SK-N-SH (cell line): ENCODE measurements around the gene CHI3L2. TPM values are rescaled to one million over a fixed set of nuclear protein-coding genes. Genes with fewer than 3 reads are reported as not detected.
A peak's percentile ranks its signal among the peaks of the same experiment; 100 is the strongest.

ENCODE experiments used
- CTCF ChIA-PET: fragments of 300-600, 350-600 bp; formaldehyde crosslinking; extraction: SDS; loops from one replicate; lab custom pipeline; 2021; lab: Yijun Ruan, JAX
- POLR2A ChIA-PET: fragments of 350-600 bp; sonication (Branson Sonifier 250); formaldehyde crosslinking; extraction: SDS; loops from one replicate; lab custom pipeline; 2020; ENCODE audit warnings: antibody characterized with exemption, inconsistent platforms; lab: Yijun Ruan, JAX
- DNase-seq: peaks from one replicate; pipeline ENCODE4 v3.0.0; 2012
- H2AFZ ChIP-seq: fragments of 200-600 bp; sonication (generic); 2 replicates; pipeline ENCODE4 v1.8.1; 2016; ENCODE audit warnings: antibody characterized with exemption, mild to moderate bottlenecking, low read depth
- H3F3A ChIP-seq: fragments of 200-600 bp; sonication (generic); replicated peaks from 2 replicates; pipeline ENCODE3; 2016; ENCODE audit warnings: antibody characterized with exemption, mild to moderate bottlenecking; ENCODE audit not compliant: insufficient read depth
- H3K27ac ChIP-seq, 2 experiments: fragments of 200-500 bp in 1 of 2; fragments of 200-600 bp in 1 of 2; sonication (Bioruptor generic) in 1 of 2; sonication (generic), shearing (Covaris generic) in 1 of 2; 2 replicates each; pipeline versions ENCODE4 v1.5.1 to v1.6.1; 2014 to 2016; ENCODE audit warnings: low read depth in 2 of 2, inconsistent platforms in 1 of 2, low read length in 1 of 2, mild to moderate bottlenecking in 1 of 2, mixed read lengths in 1 of 2
- H3K27me3 ChIP-seq: fragments of 200-600 bp; sonication (generic), shearing (Covaris generic); 2 replicates; pipeline ENCODE4 v1.6.1; 2016; ENCODE audit warnings: mixed run types; ENCODE audit not compliant: insufficient read depth
- H3K36me3 ChIP-seq, 2 experiments: fragments of 200-500 bp in 1 of 2; fragments of 200-600 bp in 1 of 2; sonication (Bioruptor generic) in 1 of 2; sonication (generic) in 1 of 2; replicated peaks in 1 of 2; 2 replicates each; pipeline versions ENCODE3 to v1.5.1; 2014 to 2016; ENCODE audit warnings: low read length in 1 of 2, mild to moderate bottlenecking in 1 of 2; ENCODE audit not compliant: insufficient read depth in 2 of 2, control insufficient read depth in 1 of 2
- H3K4me1 ChIP-seq, 2 experiments: fragments of 200-500 bp in 1 of 2; fragments of 200-600 bp in 1 of 2; sonication (Bioruptor generic) in 1 of 2; sonication (generic), shearing (Covaris generic) in 1 of 2; 2 replicates each; pipeline versions ENCODE4 v1.5.1 to v1.6.1; 2014 to 2016; ENCODE audit warnings: low read depth in 1 of 2, low read length in 1 of 2, mixed run types in 1 of 2; ENCODE audit not compliant: insufficient read depth in 2 of 2, control insufficient read depth in 1 of 2
- H3K4me2 ChIP-seq: fragments of 200-600 bp; sonication (generic), shearing (Covaris generic); 2 replicates; pipeline ENCODE4 v1.6.1; 2017; ENCODE audit warnings: mixed run types
- H3K4me3 ChIP-seq, 2 experiments: fragments of 200-500 bp in 1 of 2; fragments of 200-600 bp in 1 of 2; sonication (Bioruptor generic) in 1 of 2; sonication (generic), shearing (Covaris generic) in 1 of 2; 2 replicates each; pipeline versions ENCODE4 v1.5.1 to v1.8.1; 2014 to 2016; ENCODE audit warnings: low read depth in 2 of 2, inconsistent platforms in 1 of 2, low read length in 1 of 2, mild to moderate bottlenecking in 1 of 2, mixed read lengths in 1 of 2, moderate library complexity in 1 of 2
- H3K79me2 ChIP-seq: fragments of 200-600 bp; sonication (generic); 2 replicates; pipeline ENCODE4 v1.8.1; 2017; ENCODE audit warnings: mild to moderate bottlenecking; ENCODE audit not compliant: insufficient read depth
- H3K9ac ChIP-seq: fragments of 200-600 bp; sonication (generic); 2 replicates; pipeline ENCODE4 v1.6.1; 2017; ENCODE audit warnings: mixed run types
- H3K9me2 ChIP-seq: fragments of 200-600 bp; sonication (generic); 2 replicates; pipeline ENCODE4 v1.6.1; 2017; ENCODE audit warnings: mixed run types
- H3K9me3 ChIP-seq: fragments of 200-600 bp; sonication (generic); 2 replicates; pipeline ENCODE4 v1.6.1; 2017; ENCODE audit warnings: mixed run types, mild to moderate bottlenecking, moderate library complexity
- H4K20me1 ChIP-seq: fragments of 200-600 bp; sonication (generic); 2 replicates; pipeline ENCODE4 v1.6.1; 2017; ENCODE audit warnings: mild to moderate bottlenecking, mixed run types; ENCODE audit not compliant: insufficient read depth
- EZH2phosphoT487 ChIP-seq: fragments of 200-600 bp; sonication (generic); IDR thresholded peaks from 2 replicates; pipeline ENCODE4 v1.6.1; 2017; ENCODE audit warnings: low read depth, mixed run types, mild to moderate bottlenecking, antibody characterized with exemption, moderate library complexity, borderline replicate concordance
- MAX ChIP-seq: IDR thresholded peaks from 2 replicates; pipeline ENCODE4 v1.4.0; 2012; ENCODE audit warnings: low read depth
- RCOR1 ChIP-seq: fragments of 150-350 bp; IDR thresholded peaks from 2 replicates; pipeline ENCODE4 v1.6.1; 2017; ENCODE audit warnings: antibody characterized with exemption, low read length
- ZBTB33 ChIP-seq: IDR thresholded peaks from 2 replicates; pipeline ENCODE4 v1.4.0; 2012; ENCODE audit warnings: low read depth, borderline replicate concordance
- WGBS: methylation state at CpG from one replicate; pipeline ENCODE4 v1.1.6; 2017; ENCODE audit warnings: low lambda C conversion rate; 5-methylcytosine and 5-hydroxymethylcytosine counted together
- polyA plus RNA-seq, 3 experiments: library from polyadenylated mRNA; depleted of rRNA; stranded (reverse); fragments of >200 nt; gene quantifications; 2 replicates each; pipeline ENCODE4 v1.2.3, GENCODE V29; 2012
- TF ChIP-seq, protein P1 (sequence below): fragments of 150-350 bp; IDR thresholded peaks from 2 replicates; pipeline ENCODE4 v1.6.1; 2016; ENCODE audit warnings: mild to moderate bottlenecking, low read depth, low read length

CHI3L2 gene
- polyA plus RNA-seq, 1 of the 3 experiments (the other 2 are of a cell fraction), result 0.92 TPM

GRCh38 chr1:111203681-111204200 lies 23.8 kb upstream of the CHI3L2 start:
- Histone ChIP-seq H3K36me3 (no peaks in the 10 kb centered on the region), H3K4me3 (peak overlapping the region; percentile 57 to 58), H3K4me1 (no peaks in the 10 kb centered on the region; a peak in 1 of 4 replicates), H3K9me3 (no peaks in the 10 kb centered on the region), H3K9me2 (no peaks in the 10 kb centered on the region), H3K27ac (no peak overlapping the region), H3K79me2 (no peaks in the 10 kb centered on the region), H2AFZ (peak overlapping the region; percentile 67; the same call in 1 of the 2 replicates), H3F3A (no peaks in the 10 kb centered on the region), H3K4me2 (peak overlapping the region; percentile 77), H4K20me1 (no peaks in the 10 kb centered on the region), H3K9ac (no peak overlapping the region), H3K27me3 (no peaks in the 10 kb centered on the region)
- DNase-seq, result peak; percentile 62
- 11% methylated on average over 20 of the region's 41 CpGs for WGBS
- CTCF ChIA-PET, result interaction anchor here (0.6 to 0.9 kb wide), 2 partner anchors 10 to 19 kb away, joined by 3 to 4 read pairs; no protein-coding TSS in a partner anchor
- POLR2A ChIA-PET, result no interaction called here
- TF ChIP-seq EZH2phosphoT487 (no peak), RCOR1 (no peak), ZBTB33 (no peak)

GRCh38 chr1:111204201-111204982 lies 23.1 kb upstream of the CHI3L2 start:
- Histone ChIP-seq H3K9ac (no peak overlapping the region), H2AFZ (peak overlapping the region; percentile 67)

More at GRCh38 chr1:111204201-111204982, 23.1 kb upstream of the CHI3L2 start:
- ChIA-PET POLR2A (no interaction called here), CTCF (interaction anchor here (0.6 to 0.9 kb wide), 2 partner anchors 10 to 19 kb away, joined by 3 to 4 read pairs; no protein-coding TSS in a partner anchor)
- Histone ChIP-seq H3F3A (no peaks in the 10 kb centered on the region), H4K20me1 (no peaks in the 10 kb centered on the region), H3K9me3 (no peaks in the 10 kb centered on the region), H3K27me3 (no peaks in the 10 kb centered on the region), H3K4me1 (no peaks in the 10 kb centered on the region; a peak in 1 of 4 replicates), H3K4me3 (peak overlapping the region; percentile 57 to 58), H3K9me2 (no peaks in the 10 kb centered on the region), H3K27ac (no peak overlapping the region), H3K36me3 (no peaks in the 10 kb centered on the region), H3K79me2 (no peaks in the 10 kb centered on the region), H3K4me2 (peak overlapping the region; percentile 77)
- WGBS, result 43% methylated on average over 7 of the region's 61 CpGs
- DNase-seq, result peak; percentile 73
- TF ChIP-seq, protein P1, sequence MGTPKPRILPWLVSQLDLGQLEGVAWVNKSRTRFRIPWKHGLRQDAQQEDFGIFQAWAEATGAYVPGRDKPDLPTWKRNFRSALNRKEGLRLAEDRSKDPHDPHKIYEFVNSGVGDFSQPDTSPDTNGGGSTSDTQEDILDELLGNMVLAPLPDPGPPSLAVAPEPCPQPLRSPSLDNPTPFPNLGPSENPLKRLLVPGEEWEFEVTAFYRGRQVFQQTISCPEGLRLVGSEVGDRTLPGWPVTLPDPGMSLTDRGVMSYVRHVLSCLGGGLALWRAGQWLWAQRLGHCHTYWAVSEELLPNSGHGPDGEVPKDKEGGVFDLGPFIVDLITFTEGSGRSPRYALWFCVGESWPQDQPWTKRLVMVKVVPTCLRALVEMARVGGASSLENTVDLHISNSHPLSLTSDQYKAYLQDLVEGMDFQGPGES, result no peak
- peak; percentile 27; the same call in 1 of the 2 replicates for TF ChIP-seq MAX
